IPS DF 4.7 (cell line): ENCODE data around the gene B4GALNT1.
"Not testable (repeated sequence)": the region's sequence is repeated elsewhere in the genome, so short reads cannot be mapped to it uniquely, and the experiment has no call there.

Source experiments
- DNase-seq: peaks from one replicate; pipeline ENCODE4 v3.0.0-alpha.2; 2013; ENCODE audit warnings: low spot score; ENCODE audit errors: extremely low read depth

Gene B4GALNT1

GRCh38 chr12:57609781-57610553 is 23.0 kb downstream of the B4GALNT1 start:
- no peak for DNase-seq

GRCh38 chr12:57609101-57609780 is 23.8 kb downstream of the B4GALNT1 start:
- no peak for DNase-seq

- DNase-seq, result no peak
These were observed 24.9 kb downstream of the B4GALNT1 start for GRCh38 chr12:57607958-57608663.

- no peak for DNase-seq
These were observed 26.2 kb downstream of the B4GALNT1 start for GRCh38 chr12:57606821-57607220.

GRCh38 chr12:57606399-57606798 is 26.6 kb downstream of the B4GALNT1 start:
- no peak for DNase-seq

- DNase-seq, result no peak
These were observed 27.1 kb downstream of the B4GALNT1 start for GRCh38 chr12:57605811-57606311.

GRCh38 chr12:57604992-57605810 is 27.8 kb downstream of the B4GALNT1 start:
- no peak for DNase-seq

- no peak for DNase-seq
These were observed 28.5 kb downstream of the B4GALNT1 start, which contains the start of gene DTX3 for GRCh38 chr12:57604454-57604991. Gene DTX3, plus strand, starts transcription at chr12:57604824. Its CDS starts 1,694 bp downstream, at chr12:57606518.

- no peak for DNase-seq
These were observed 29.1 kb downstream of the B4GALNT1 start for GRCh38 chr12:57603815-57604453.

GRCh38 chr12:57603324-57603723 is 29.7 kb downstream of the B4GALNT1 start:
- no peak for DNase-seq

- no peak for DNase-seq
These were observed 30.5 kb downstream of the B4GALNT1 start for GRCh38 chr12:57602544-57602943.

- no peak for DNase-seq
These were observed 32.6 kb downstream of the B4GALNT1 start for GRCh38 chr12:57600395-57600794.

GRCh38 chr12:57593187-57593586 is 39.8 kb downstream of the B4GALNT1 start:
- DNase-seq, result no peak

- DNase-seq, result no peak
These were observed 40.3 kb downstream of the B4GALNT1 start for GRCh38 chr12:57592551-57593165.

- DNase-seq, result no peak
These were observed 41.1 kb downstream of the B4GALNT1 start for GRCh38 chr12:57591782-57592325.

GRCh38 chr12:57590864-57591781 is 41.9 kb downstream of the B4GALNT1 start, which contains the start of gene PIP4K2C:
Gene PIP4K2C, plus strand, starts transcription at chr12:57591192. Its CDS starts 98 bp downstream, at chr12:57591290.
- peak; percentile 81 for DNase-seq

- DNase-seq, result no peak
These were observed 42.5 kb downstream of the B4GALNT1 start for GRCh38 chr12:57590479-57590863.

- not testable (repeated sequence) for DNase-seq
These were observed 43.9 kb downstream of the B4GALNT1 start for GRCh38 chr12:57588951-57589610.
